ENCODE data around the gene EFNA3.

EFNA3 gene

GRCh38 chr1:155086128-155086741 is 7.6 kb downstream of the EFNA3 start:
- Histone ChIP-seq H4K20me1 (ENCODE audit: low read depth, low read length) (no peaks in the 10 kb centered on the region), H3K9ac (ENCODE audit: low read length) (peak overlapping the region; percentile 68), H3K9me2 (replicated peaks; ENCODE audit: insufficient read depth, low read length) (no peaks in the 10 kb centered on the region), H2AFZ (ENCODE audit: low read depth, low read length, severe bottlenecking) (peak overlapping the region; percentile 89), H3K4me2 (ENCODE audit: low read depth, low read length, poor library complexity, severe bottlenecking) (peak overlapping the region; percentile 91), H3K79me2 (ENCODE audit: insufficient read depth, low read length) (no peaks in the 10 kb centered on the region), H3K36me3 (ENCODE audit: low read length) (no peaks in the 10 kb centered on the region), H3K27ac (ENCODE audit: low read depth, low read length) (0 out of 2 replicates have a peak overlapping the region, but pooled peaks have one; percentile 82), H3K4me3 (ENCODE audit: insufficient read depth, low read length, poor library complexity, severe bottlenecking) (peak overlapping the region; percentile 72), H3F3A (ENCODE audit: insufficient read depth) (no peaks in the 10 kb centered on the region), H3K9me3 (ENCODE audit: insufficient read depth, low read length) (no peaks in the 10 kb centered on the region), H3K27me3 (ENCODE audit: low read length) (no peaks in the 10 kb centered on the region)
- TF ChIP-seq, protein P1, sequence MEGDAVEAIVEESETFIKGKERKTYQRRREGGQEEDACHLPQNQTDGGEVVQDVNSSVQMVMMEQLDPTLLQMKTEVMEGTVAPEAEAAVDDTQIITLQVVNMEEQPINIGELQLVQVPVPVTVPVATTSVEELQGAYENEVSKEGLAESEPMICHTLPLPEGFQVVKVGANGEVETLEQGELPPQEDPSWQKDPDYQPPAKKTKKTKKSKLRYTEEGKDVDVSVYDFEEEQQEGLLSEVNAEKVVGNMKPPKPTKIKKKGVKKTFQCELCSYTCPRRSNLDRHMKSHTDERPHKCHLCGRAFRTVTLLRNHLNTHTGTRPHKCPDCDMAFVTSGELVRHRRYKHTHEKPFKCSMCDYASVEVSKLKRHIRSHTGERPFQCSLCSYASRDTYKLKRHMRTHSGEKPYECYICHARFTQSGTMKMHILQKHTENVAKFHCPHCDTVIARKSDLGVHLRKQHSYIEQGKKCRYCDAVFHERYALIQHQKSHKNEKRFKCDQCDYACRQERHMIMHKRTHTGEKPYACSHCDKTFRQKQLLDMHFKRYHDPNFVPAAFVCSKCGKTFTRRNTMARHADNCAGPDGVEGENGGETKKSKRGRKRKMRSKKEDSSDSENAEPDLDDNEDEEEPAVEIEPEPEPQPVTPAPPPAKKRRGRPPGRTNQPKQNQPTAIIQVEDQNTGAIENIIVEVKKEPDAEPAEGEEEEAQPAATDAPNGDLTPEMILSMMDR (IDR thresholded peaks at IDR 0.05; ENCODE audit: insufficient read depth, low read length, poor library complexity, severe bottlenecking), result peak; percentile 87
- TF ChIP-seq EZH2phosphoT487 (conservative IDR thresholded peaks at IDR 0.05; ENCODE audit: low read length), result no peak

DNA sequence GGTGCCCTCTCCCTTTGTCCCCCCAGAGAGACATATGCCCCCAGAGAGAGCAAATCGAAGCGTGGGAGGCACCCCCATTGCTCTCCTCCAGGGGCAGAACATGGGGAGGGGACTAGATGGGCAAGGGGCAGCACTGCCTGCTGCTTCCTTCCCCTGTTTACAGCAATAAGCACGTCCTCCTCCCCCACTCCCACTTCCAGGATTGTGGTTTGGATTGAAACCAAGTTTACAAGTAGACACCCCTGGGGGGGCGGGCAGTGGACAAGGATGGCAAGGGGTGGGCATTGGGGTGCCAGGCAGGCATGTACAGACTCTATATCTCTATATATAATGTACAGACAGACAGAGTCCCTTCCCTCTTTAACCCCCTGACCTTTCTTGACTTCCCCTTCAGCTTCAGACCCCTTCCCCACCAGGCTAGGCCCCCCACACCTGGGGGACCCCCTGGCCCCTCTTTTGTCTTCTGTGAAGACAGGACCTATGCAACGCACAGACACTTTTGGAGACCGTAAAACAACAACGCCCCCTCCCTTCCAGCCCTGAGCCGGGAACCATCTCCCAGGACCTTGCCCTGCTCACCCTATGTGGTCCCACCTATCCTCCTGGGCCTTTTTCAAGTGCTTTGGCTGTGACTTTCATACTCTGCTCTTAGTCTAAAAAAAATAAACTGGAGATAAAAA is 8.4 kb downstream of the EFNA3 start:
- Histone ChIP-seq H3F3A (ENCODE audit: insufficient read depth) (no peaks in the 10 kb centered on the region), H3K27ac (ENCODE audit: low read depth, low read length) (no peak overlapping the region), H3K9me3 (ENCODE audit: insufficient read depth, low read length) (no peaks in the 10 kb centered on the region), H3K36me3 (ENCODE audit: low read length) (no peaks in the 10 kb centered on the region), H3K79me2 (ENCODE audit: insufficient read depth, low read length) (no peaks in the 10 kb centered on the region), H3K9ac (ENCODE audit: low read length) (no peak overlapping the region), H3K4me2 (ENCODE audit: low read depth, low read length, poor library complexity, severe bottlenecking) (no peak overlapping the region), H3K4me3 (ENCODE audit: insufficient read depth, low read length, poor library complexity, severe bottlenecking) (no peak overlapping the region), H4K20me1 (ENCODE audit: low read depth, low read length) (no peaks in the 10 kb centered on the region), H2AFZ (ENCODE audit: low read depth, low read length, severe bottlenecking) (no peak overlapping the region), H3K9me2 (replicated peaks; ENCODE audit: insufficient read depth, low read length) (no peaks in the 10 kb centered on the region), H3K27me3 (ENCODE audit: low read length) (no peaks in the 10 kb centered on the region)
- TF ChIP-seq EZH2phosphoT487 (conservative IDR thresholded peaks at IDR 0.05; ENCODE audit: low read length), result no peak
- TF ChIP-seq, protein P1 (IDR thresholded peaks at IDR 0.05; ENCODE audit: insufficient read depth, low read length, poor library complexity, severe bottlenecking), result no peak

GRCh38 chr1:155091071-155092051 is 12.7 kb downstream of the EFNA3 start:
- H3F3A ChIP-seq (ENCODE audit: insufficient read depth), result no peaks in the 10 kb centered on the region
- peak overlapping the region; percentile 27 for H3K4me2 ChIP-seq (ENCODE audit: low read depth, low read length, poor library complexity, severe bottlenecking)
- no peaks in the 10 kb centered on the region for H3K9me2 ChIP-seq (replicated peaks; ENCODE audit: insufficient read depth, low read length)
- no peak overlapping the region for H3K27ac ChIP-seq (ENCODE audit: low read depth, low read length)
- H3K4me3 ChIP-seq (ENCODE audit: insufficient read depth, low read length, poor library complexity, severe bottlenecking), result no peak overlapping the region
- peak overlapping the region; percentile 17; the same call in 1 of the 2 replicates for H3K9ac ChIP-seq (ENCODE audit: low read length)
- TF ChIP-seq EZH2phosphoT487 (conservative IDR thresholded peaks at IDR 0.05; ENCODE audit: low read length), result no peak
- TF ChIP-seq, protein P1 (IDR thresholded peaks at IDR 0.05; ENCODE audit: insufficient read depth, low read length, poor library complexity, severe bottlenecking), result peak; percentile 84
- H3K9me3 ChIP-seq (ENCODE audit: insufficient read depth, low read length), result no peaks in the 10 kb centered on the region
- peak overlapping the region; percentile 94 for H2AFZ ChIP-seq (ENCODE audit: low read depth, low read length, severe bottlenecking)
- H3K36me3 ChIP-seq (ENCODE audit: low read length), result no peaks in the 10 kb centered on the region
- no peaks in the 10 kb centered on the region for H3K79me2 ChIP-seq (ENCODE audit: insufficient read depth, low read length)
- no peaks in the 10 kb centered on the region for H3K27me3 ChIP-seq (ENCODE audit: low read length)
- no peaks in the 10 kb centered on the region for H4K20me1 ChIP-seq (ENCODE audit: low read depth, low read length)

Measured in SU-DHL-6 (cell line).